ENCODE results near the gene SLCO3A1. TPM values are rescaled to one million over a fixed set of nuclear protein-coding genes. Genes with fewer than 3 reads are reported as not detected.
A peak's percentile ranks its signal among the peaks of the same experiment; 100 is the strongest.

Gene SLCO3A1
- total RNA-seq, 4 donors from 2014 or later, result 23.1 to 62.8 (median 35.1) TPM

DNA sequence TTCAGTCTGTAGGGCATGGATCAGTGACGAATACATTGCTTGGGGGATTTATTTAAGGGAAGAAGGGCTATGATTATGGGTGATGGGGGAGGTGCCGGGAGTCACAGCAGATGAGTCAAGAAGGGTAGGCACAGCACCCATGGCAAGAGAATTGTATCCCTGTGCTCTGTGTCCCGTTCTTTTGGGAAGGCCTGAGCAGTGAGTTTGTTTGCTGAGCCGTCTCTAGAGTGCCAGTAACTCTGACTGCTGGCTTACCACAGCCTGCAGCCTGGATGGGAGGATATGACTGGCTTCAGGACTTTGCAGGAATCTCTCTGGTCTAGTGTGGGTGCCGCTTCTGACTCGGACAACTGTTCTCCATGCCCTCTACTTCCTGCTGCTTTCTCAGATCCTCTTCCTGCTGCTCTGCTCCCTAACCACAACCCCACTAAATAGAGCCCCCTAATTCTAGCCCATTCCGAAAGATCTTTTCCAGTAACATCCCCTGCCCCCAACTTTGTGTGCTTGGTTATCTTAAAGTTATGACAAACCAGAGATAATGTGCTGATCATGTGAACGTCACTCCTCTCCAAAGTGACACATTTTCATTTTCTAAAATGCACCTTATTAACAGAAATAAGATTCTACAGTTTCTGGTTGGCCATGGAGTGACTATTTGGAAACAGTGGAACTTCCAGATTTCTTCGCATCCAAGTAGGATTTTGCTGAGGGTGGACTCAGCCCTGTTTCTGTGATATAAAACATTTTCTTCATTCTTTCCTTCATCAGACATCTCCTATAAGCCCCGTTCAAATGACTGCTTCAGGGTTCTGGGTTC, 239.0 kb downstream of the SLCO3A1 start:
- H3K4me3 ChIP-seq (ENCODE audit: low read depth, poor library complexity, severe bottlenecking), result no peak overlapping the region
- TF ChIP-seq, protein P1, sequence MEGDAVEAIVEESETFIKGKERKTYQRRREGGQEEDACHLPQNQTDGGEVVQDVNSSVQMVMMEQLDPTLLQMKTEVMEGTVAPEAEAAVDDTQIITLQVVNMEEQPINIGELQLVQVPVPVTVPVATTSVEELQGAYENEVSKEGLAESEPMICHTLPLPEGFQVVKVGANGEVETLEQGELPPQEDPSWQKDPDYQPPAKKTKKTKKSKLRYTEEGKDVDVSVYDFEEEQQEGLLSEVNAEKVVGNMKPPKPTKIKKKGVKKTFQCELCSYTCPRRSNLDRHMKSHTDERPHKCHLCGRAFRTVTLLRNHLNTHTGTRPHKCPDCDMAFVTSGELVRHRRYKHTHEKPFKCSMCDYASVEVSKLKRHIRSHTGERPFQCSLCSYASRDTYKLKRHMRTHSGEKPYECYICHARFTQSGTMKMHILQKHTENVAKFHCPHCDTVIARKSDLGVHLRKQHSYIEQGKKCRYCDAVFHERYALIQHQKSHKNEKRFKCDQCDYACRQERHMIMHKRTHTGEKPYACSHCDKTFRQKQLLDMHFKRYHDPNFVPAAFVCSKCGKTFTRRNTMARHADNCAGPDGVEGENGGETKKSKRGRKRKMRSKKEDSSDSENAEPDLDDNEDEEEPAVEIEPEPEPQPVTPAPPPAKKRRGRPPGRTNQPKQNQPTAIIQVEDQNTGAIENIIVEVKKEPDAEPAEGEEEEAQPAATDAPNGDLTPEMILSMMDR (IDR thresholded peaks at IDR 0.05), result no peak
- no peak for TF ChIP-seq POLR2A (IDR thresholded peaks at IDR 0.05)
- 83 to 87% methylated on average over 10 of the region's 10 CpGs for WGBS, 2 donors

DNA sequence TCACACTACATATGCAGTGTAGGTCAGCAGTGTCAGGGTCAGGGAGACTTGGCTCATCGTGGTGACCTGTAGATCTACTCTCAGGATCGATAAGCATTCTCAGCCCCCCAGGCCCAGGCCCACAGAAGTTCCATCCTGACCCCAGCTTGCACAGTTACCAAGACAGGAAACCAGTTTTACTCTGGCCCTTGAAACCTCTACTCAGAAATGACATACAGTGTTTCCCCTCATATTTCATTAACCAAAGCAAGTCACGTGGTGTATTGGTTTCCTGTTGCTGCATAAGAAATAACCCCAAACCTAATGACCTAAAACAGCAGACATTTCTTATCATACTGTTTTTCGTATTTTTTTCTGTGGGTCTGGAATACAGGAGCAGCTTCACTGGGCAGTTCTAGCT, 242.2 kb downstream of the SLCO3A1 start:
- WGBS, 2 donors, result 74 to 75% methylated on average over 4 of the region's 4 CpGs
- H3K4me3 ChIP-seq (ENCODE audit: low read depth, poor library complexity, severe bottlenecking), result no peak overlapping the region
- DNase-seq (ENCODE audit: low spot score in 2 of 2), result no peak
- TF ChIP-seq, protein P1 (IDR thresholded peaks at IDR 0.05), result no peak
- TF ChIP-seq POLR2A (IDR thresholded peaks at IDR 0.05), result no peak
- intact Hi-C loops (cut with DNase I; ENCODE audit: low total_unique reads), result loop anchor here (10.0 kb wide), 1 partner anchor 129 kb away; no protein-coding TSS in a partner anchor

More for the DNA sequence above, 239.0 kb downstream of the SLCO3A1 start:
- no peak for DNase-seq (ENCODE audit: low spot score in 2 of 2)
- intact Hi-C loops (cut with DNase I; ENCODE audit: low total_unique reads), result loop anchor here (10.0 kb wide), 1 partner anchor 132 kb away; no protein-coding TSS in a partner anchor

DNA sequence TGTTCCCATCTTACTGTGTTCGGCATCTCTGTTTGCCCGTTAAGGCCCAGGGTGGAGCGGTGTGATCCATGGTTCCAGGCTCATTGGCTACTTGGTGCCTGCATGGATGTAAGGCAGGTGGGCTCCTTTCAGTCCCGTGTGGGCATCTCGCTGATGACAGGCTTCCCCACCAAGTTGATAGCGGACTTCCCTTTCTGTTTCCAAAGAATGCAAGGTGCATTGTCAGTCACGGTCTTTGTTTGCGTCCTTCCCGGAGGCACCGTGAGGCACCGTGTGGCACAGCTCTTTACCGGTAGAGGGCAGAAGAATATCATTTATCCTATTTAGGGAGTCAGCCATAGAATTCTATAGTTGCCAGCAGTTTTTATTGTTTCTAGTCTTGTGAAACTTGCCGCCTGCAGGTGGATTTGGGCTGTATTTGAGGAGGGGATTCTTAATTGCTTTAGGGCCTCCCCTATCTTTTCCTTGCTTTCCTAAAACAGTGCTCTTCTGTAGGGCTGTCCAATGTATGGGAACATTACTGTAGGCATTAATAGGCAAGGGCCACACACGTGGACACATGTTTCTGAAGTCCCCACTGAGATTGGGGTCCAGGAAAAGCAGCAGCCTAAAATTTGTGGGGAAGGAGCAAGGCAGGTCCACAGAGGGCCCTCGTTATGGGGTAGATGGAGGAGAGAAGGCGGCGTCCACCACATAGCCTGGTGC, 244.1 kb downstream of the SLCO3A1 start:
- H3K4me3 ChIP-seq (ENCODE audit: low read depth, poor library complexity, severe bottlenecking), result no peak overlapping the region
- no peak for TF ChIP-seq POLR2A (IDR thresholded peaks at IDR 0.05)
- TF ChIP-seq, protein P1 (IDR thresholded peaks at IDR 0.05), result peak in 1 of 3 donors; percentile 50
- 39 to 42% methylated on average over 17 of the region's 17 CpGs for WGBS, 2 donors
- no peak for DNase-seq (ENCODE audit: low spot score in 2 of 2)
- intact Hi-C loops (cut with DNase I; ENCODE audit: low total_unique reads), result loop anchor here (10.0 kb wide), 1 partner anchor 127 kb away; no protein-coding TSS in a partner anchor

DNA sequence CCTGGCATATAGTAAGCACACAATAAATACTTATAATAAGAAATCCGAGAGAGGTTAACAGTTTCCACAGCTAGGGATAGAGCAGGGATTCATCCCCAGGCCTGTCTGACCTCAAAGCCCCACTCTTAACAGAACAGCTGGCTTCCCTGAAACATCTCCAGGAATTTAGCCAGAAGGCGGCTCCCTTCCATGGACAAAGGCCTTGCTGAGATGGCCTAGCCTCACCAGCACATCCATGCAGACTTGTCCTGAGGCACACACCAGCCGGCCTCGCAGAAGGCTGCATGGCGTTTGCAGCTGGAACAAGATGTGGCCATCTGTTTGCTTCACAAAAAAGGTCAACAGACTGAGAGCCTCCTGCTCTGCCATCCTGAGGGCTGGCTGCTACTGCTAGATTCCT, 245.4 kb downstream of the SLCO3A1 start:
- no peak overlapping the region for H3K4me3 ChIP-seq (ENCODE audit: low read depth, poor library complexity, severe bottlenecking)
- DNase-seq (ENCODE audit: low spot score in 2 of 2), result no peak
- TF ChIP-seq, protein P1 (IDR thresholded peaks at IDR 0.05), result no peak
- TF ChIP-seq POLR2A (IDR thresholded peaks at IDR 0.05), result no peak
- WGBS, 2 donors, result 85 to 89% methylated on average over 5 of the region's 5 CpGs
- intact Hi-C loops (cut with DNase I; ENCODE audit: low total_unique reads), result loop anchor here (10.0 kb wide), 1 partner anchor 126 kb away; no protein-coding TSS in a partner anchor

- DNase-seq (ENCODE audit: low spot score in 2 of 2), result no peak
- 90 to 95% methylated on average over 2 of the region's 2 CpGs for WGBS, 2 donors
- no peak for TF ChIP-seq POLR2A (IDR thresholded peaks at IDR 0.05)
- TF ChIP-seq, protein P1 (IDR thresholded peaks at IDR 0.05), result no peak
- no peak overlapping the region for H3K4me3 ChIP-seq (ENCODE audit: low read depth, poor library complexity, severe bottlenecking)
- intact Hi-C loops (cut with DNase I; ENCODE audit: low total_unique reads), result loop anchor here (10.0 kb wide), 1 partner anchor 404 kb away; no protein-coding TSS in a partner anchor
Measured at GRCh38 chr15:92100301-92100700, 246.8 kb downstream of the SLCO3A1 start.
